ENCODE data around the gene ERICH6.

ERICH6 gene

DNA sequence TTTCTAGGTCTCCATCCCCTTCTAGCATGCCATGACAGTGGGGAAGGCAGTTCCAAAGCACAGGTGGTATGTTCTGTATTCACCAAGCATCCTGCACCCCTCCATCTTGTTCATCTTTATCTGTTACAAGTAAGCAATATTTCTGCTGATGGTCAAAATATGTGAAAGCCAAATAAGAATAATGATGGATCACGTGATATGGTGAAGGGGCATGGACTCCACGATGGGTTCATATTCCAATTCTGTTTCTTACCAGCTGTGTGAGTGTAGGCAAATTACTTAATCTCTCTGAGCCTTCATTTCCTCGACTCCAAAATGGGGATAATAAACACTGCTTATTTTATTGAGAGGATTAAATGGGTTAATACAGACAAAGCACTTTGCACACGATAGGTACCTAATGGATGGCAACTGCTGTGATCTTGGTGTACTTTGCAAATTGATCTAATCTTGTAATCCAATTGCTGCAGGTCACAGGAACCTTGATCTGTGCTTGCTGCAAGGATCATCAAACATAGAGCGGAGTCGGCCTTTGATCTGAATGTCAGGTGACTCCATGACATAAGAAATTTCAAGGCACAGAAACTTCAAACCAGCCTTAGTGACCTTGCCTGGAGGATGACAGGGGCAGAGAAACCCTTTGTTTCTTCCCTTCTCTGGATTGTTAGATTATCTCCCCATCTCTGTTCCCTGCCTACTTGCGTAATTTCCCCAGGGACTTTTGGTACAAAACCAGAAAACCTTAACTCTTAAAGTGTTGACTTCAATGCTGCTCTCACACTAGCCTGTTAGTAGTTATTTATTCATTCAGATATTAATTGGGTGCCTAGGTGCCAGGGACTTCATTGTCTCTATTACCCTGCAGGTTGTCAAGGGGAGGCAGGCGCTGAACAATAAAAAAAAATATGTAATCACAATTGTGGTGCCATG is 33.4 kb upstream of the ERICH6 start:
- no peaks in the 10 kb centered on the region for H3K79me2 ChIP-seq (ENCODE audit: control insufficient read depth, low read length)
- peaks cover 13% of the 10 kb centered on the region; the same call in 1 of the 2 replicates for H4K20me1 ChIP-seq (ENCODE audit: control insufficient read depth, insufficient read depth, low read depth, low read length)
- H3K27ac ChIP-seq (ENCODE audit: low read depth, low read length): no peak overlapping the region
- H3K4me1 ChIP-seq (ENCODE audit: control insufficient read depth, low read length): peaks cover 21% of the 10 kb centered on the region
- TF ChIP-seq EZH2phosphoT487 (IDR thresholded peaks at IDR 0.05; ENCODE audit: borderline replicate concordance, low read length): no peak
- TF ChIP-seq, protein P1, sequence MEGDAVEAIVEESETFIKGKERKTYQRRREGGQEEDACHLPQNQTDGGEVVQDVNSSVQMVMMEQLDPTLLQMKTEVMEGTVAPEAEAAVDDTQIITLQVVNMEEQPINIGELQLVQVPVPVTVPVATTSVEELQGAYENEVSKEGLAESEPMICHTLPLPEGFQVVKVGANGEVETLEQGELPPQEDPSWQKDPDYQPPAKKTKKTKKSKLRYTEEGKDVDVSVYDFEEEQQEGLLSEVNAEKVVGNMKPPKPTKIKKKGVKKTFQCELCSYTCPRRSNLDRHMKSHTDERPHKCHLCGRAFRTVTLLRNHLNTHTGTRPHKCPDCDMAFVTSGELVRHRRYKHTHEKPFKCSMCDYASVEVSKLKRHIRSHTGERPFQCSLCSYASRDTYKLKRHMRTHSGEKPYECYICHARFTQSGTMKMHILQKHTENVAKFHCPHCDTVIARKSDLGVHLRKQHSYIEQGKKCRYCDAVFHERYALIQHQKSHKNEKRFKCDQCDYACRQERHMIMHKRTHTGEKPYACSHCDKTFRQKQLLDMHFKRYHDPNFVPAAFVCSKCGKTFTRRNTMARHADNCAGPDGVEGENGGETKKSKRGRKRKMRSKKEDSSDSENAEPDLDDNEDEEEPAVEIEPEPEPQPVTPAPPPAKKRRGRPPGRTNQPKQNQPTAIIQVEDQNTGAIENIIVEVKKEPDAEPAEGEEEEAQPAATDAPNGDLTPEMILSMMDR (IDR thresholded peaks at IDR 0.05; ENCODE audit: low read depth, low read length, poor library complexity, severe bottlenecking): no peak
- peaks cover 44% of the 10 kb centered on the region for H3K27me3 ChIP-seq (ENCODE audit: control insufficient read depth, low read length)
- H3K36me3 ChIP-seq (ENCODE audit: control insufficient read depth, low read length): no peaks in the 10 kb centered on the region
- H3F3A ChIP-seq (ENCODE audit: control insufficient read depth, insufficient read depth): 0 out of 2 replicates have a peak, but pooled peaks cover 2% of the 10 kb centered on the region
- no peaks in the 10 kb centered on the region for H3K9me3 ChIP-seq (ENCODE audit: control insufficient read depth, insufficient read depth, low read length)
- H3K9me2 ChIP-seq (replicated peaks; ENCODE audit: control insufficient read depth, low read length): no peaks in the 10 kb centered on the region
- no peak overlapping the region for H3K4me2 ChIP-seq (ENCODE audit: low read length)
- no peak overlapping the region for H3K4me3 ChIP-seq (ENCODE audit: low read length)

DNA sequence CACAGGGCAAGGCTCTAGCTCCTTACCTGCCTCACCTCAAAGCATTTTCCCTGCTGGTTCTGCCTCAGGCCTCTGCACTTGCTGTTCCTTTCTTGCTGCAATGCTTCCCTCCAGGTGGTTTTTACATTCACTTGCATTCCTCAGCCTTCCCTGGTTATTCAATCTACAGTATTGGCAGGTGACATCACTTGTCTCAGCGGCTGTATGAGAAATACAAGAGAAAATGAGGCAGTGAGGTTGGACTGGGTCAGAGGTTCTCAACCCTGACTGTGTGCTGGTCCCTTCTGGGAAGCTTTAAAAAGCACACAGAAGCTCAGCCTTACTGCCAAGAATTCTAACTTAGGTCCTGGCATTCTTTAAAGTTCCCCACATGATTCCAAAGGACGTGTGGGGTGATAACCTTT is 32.6 kb upstream of the ERICH6 start:
- Histone ChIP-seq H3K4me1 (ENCODE audit: control insufficient read depth, low read length) (peaks cover 21% of the 10 kb centered on the region), H3K79me2 (ENCODE audit: control insufficient read depth, low read length) (no peaks in the 10 kb centered on the region), H3K4me2 (ENCODE audit: low read length) (no peak overlapping the region)

DNA sequence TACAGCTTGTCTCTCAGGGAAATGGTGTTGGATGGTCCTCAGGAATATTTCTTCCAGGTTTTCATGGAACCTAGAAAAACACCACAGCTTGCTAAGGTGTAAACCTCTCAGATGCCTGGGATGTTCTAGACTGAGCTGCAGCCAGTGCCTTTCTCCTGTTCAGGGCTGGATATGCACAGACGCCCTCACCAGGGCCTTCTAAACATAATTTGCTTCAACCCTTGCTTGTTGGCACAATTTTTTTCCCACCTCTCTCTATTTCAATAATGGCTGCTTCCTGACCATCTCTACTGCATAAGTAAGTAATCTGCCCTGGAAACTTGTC is 31.0 kb upstream of the ERICH6 start:
- no peaks in the 10 kb centered on the region for H3K9me2 ChIP-seq (replicated peaks; ENCODE audit: control insufficient read depth, low read length)
- no peak for TF ChIP-seq EZH2phosphoT487 (IDR thresholded peaks at IDR 0.05; ENCODE audit: borderline replicate concordance, low read length)
- TF ChIP-seq, protein P1 (IDR thresholded peaks at IDR 0.05; ENCODE audit: low read depth, low read length, poor library complexity, severe bottlenecking): no peak
- H3K27me3 ChIP-seq (ENCODE audit: control insufficient read depth, low read length): peaks cover 41% of the 10 kb centered on the region
- H3K4me1 ChIP-seq (ENCODE audit: control insufficient read depth, low read length): peaks cover 17% of the 10 kb centered on the region
- H3K36me3 ChIP-seq (ENCODE audit: control insufficient read depth, low read length): no peaks in the 10 kb centered on the region
- H3K4me2 ChIP-seq (ENCODE audit: low read length): no peak overlapping the region
- H3K9me3 ChIP-seq (ENCODE audit: control insufficient read depth, insufficient read depth, low read length): no peaks in the 10 kb centered on the region
- H3K4me3 ChIP-seq (ENCODE audit: low read length): no peak overlapping the region
- 0 out of 2 replicates have a peak, but pooled peaks cover 2% of the 10 kb centered on the region for H3F3A ChIP-seq (ENCODE audit: control insufficient read depth, insufficient read depth)
- no peak overlapping the region for H3K27ac ChIP-seq (ENCODE audit: low read depth, low read length)
- H4K20me1 ChIP-seq (ENCODE audit: control insufficient read depth, insufficient read depth, low read depth, low read length): peaks cover 13% of the 10 kb centered on the region; the same call in 1 of the 2 replicates
- no peaks in the 10 kb centered on the region for H3K79me2 ChIP-seq (ENCODE audit: control insufficient read depth, low read length)

More for the DNA sequence above, 32.6 kb upstream of the ERICH6 start:
- no peaks in the 10 kb centered on the region for H3K36me3 ChIP-seq (ENCODE audit: control insufficient read depth, low read length)
- TF ChIP-seq, protein P1 (IDR thresholded peaks at IDR 0.05; ENCODE audit: low read depth, low read length, poor library complexity, severe bottlenecking): no peak
- TF ChIP-seq EZH2phosphoT487 (IDR thresholded peaks at IDR 0.05; ENCODE audit: borderline replicate concordance, low read length): no peak
- H3K9me3 ChIP-seq (ENCODE audit: control insufficient read depth, insufficient read depth, low read length): no peaks in the 10 kb centered on the region
- no peak overlapping the region for H3K27ac ChIP-seq (ENCODE audit: low read depth, low read length)
- H3K27me3 ChIP-seq (ENCODE audit: control insufficient read depth, low read length): peaks cover 44% of the 10 kb centered on the region
- H3K9me2 ChIP-seq (replicated peaks; ENCODE audit: control insufficient read depth, low read length): no peaks in the 10 kb centered on the region
- H4K20me1 ChIP-seq (ENCODE audit: control insufficient read depth, insufficient read depth, low read depth, low read length): peaks cover 13% of the 10 kb centered on the region; the same call in 1 of the 2 replicates
- H3K4me3 ChIP-seq (ENCODE audit: low read length): no peak overlapping the region
- 0 out of 2 replicates have a peak, but pooled peaks cover 2% of the 10 kb centered on the region for H3F3A ChIP-seq (ENCODE audit: control insufficient read depth, insufficient read depth)
